CD4-positive, alpha-beta T cell treated with Interleukin-1 beta for 1 hour (primary cell): Measurements from ENCODE around the gene NMRK2.
"Not testable (repeated sequence)": the region's sequence is repeated elsewhere in the genome, so short reads cannot be mapped to it uniquely, and the experiment has no call there.

Source experiments
- DNase-seq, 2 donors: peaks; one replicate each; pipeline ENCODE4 v3.0.0-alpha.2; 2020 to 2022

The NMRK2 gene, protein sequence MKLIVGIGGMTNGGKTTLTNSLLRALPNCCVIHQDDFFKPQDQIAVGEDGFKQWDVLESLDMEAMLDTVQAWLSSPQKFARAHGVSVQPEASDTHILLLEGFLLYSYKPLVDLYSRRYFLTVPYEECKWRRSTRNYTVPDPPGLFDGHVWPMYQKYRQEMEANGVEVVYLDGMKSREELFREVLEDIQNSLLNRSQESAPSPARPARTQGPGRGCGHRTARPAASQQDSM

DNA sequence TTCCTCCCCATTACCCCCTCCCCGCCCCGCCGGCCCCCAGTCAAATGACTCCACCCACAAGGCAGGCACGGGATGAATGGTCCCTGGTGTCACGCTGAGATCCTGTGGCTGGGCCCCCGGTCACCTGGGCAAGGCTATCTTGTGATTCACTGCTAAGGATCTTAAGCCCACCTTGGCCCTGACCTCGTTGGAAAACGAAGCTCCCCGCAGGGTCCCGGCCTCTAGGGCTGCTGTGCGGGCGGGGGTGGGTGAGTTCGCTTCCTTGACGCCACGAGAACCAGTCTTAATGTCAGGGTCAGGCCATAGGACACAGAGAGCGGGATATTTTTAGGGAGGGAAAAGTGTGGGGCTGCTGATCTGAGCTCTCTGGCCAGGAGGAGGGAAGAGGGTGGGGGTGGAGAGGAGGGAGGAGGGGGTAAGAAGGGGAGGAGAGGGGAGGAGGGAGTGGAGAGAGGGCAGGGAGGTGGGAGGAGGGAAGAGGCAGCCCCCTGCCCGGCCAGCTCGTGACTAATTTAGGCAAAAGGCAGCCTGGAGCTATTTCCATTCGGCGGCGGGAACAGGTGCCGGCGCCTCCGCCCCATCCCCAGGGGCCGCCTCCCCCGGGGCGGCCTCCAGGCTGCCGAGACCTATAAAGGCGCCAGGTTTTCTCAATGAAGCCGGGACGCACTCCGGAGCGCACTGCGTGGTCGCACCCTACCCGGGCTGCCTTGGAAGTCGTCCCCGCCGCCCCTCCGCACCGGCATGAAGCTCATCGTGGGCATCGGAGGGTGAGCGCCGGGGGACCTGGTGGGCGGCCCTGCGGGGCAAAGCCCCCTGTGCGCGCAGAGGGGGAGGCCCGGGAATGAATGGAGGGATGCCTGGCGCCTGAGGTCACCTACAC, at the start of gene NMRK2:
TSS of gene NMRK2 (plus strand) at position 139 of the 880 bp plus-strand sequence. CDS start at position 742, 603 bp downstream.
- no peak for DNase-seq

DNA sequence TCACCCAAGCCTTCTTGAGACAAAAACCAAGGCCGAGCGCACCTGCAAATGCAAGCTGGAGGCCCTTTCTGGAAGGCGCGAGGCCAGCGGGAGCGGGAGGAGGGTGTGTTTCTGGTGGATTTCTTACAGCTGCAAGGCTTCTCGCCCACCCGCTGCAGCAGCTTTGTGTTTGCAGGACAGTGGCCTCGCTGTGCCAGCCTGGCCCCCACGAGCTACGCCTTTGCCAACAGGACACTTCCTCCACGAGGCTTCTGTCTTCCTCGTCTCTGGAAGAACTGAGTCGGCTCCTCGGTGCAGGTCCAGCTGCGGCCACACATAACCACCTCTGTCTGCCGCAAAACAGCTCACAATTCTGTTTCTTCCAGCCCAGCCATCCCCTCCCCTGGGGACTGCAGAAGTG, 42.3 kb upstream of the NMRK2 start:
- no peak for DNase-seq

- no peak for DNase-seq
Measured at GRCh38 chr19:3893509-3894179, 39.2 kb upstream of the NMRK2 start.

DNA sequence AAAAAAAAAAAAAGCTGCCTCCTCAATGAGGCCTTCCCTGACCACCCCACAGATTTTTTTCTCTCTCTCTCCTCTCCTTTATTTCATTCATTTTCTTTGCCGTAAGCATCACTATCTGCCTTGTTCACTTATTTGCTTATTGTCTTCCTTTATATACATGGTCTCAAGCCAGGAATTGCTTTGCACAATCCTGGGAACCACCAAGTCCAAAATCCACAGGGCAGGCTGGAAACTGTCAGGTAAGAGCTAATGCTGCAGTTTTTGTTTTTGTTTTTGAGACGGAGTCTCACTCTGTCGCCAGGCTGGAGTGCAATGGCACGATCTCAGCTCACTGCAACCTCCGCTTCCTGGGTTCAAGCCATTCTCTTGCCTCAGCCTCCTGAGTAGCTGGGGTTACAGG, 37.9 kb upstream of the NMRK2 start:
- DNase-seq = not testable (repeated sequence)

DNA sequence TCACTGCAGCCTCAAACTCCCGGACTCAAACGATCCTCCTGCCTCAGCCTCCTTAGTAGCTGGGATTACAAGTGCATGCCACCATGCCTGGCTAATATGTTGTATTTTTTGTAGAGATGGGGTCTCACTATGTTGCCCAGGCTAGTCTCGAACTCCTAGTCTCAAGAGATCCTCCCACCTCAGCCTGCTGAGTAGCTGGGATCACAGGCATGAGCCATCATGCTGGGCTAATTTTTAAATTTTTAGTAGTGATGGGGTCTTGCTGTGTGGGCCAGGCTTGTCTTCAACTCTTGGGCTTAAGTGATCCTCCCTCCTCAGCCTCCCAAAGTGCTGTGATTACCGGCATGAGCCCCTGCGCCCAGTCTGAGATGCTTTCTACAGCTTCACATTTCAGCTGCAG, 37.1 kb upstream of the NMRK2 start:
- no peak for DNase-seq

DNA sequence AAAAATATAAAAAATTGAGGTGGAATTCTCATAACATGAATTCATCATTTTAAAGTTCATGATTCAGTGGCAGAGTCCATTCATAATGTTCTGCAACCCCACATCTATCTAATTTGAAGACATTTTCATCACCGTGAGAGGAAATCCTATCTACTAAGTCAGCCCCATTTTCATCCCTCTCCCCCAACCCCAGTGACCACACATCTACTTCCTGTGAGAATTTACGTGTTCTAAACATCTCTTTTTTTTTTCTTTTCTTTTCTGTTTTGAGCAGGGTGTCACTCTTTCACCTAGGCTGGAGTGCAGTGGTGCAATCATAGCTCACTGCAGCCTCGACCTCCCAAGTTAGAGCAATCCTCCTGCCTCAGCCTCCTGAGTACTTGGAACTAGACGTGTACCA, 34.9 kb upstream of the NMRK2 start:
- DNase-seq = no peak

DNA sequence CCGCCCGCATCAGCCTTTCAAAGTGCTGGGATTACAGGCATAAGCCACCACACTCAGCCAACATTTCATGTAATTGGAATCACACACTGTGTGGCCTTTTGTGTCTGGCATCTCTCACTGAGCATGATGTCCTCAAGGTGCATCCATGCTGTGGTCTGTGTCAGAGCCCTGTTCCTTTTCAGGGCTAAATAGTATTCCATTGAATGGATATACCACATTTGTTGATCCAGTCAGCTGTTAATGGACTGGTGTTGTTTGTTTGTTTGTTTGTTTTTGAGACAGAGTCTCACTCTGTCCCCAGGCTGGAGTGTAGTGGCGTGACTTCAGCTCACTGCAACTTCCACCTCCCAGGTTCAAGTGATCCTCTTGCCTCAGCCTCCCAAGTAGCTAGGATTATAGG, 34.4 kb upstream of the NMRK2 start:
- no peak for DNase-seq

DNA sequence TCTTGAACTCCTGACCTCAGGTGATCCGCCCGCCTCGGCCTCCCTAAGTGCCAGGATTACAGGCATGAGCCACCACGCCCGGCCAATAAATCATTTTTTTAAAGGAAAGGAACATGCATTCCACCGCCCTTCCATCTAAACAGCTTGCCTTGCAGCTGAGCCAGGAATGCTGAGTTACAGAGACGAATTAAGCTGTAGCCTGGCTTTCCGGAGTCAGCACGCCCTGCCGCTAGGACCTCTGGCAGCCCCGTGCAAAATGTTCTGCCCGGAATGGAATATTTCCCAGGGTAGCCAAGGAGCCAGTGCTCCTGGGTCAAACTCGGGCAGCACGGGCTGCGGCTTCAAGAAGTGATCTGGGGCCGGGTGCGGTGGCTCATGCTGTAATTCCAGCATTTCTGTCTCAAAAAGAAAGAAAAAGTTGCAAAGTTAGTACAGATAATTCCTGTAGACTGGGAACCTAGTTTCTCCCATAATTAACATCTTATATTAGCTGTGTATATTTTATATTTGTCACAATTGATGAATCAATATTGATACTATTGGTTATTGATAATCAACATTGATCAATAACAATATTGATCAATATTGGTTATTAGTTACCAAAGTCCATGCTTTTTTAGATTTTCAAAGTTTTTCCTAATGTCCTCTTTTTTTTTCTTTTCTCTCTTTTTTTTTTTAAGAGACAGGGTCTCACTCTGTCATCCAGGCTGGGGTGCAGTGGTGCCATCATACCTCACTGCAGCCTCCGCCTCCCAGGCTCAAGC, 33.2 kb upstream of the NMRK2 start:
- no peak for DNase-seq

DNA sequence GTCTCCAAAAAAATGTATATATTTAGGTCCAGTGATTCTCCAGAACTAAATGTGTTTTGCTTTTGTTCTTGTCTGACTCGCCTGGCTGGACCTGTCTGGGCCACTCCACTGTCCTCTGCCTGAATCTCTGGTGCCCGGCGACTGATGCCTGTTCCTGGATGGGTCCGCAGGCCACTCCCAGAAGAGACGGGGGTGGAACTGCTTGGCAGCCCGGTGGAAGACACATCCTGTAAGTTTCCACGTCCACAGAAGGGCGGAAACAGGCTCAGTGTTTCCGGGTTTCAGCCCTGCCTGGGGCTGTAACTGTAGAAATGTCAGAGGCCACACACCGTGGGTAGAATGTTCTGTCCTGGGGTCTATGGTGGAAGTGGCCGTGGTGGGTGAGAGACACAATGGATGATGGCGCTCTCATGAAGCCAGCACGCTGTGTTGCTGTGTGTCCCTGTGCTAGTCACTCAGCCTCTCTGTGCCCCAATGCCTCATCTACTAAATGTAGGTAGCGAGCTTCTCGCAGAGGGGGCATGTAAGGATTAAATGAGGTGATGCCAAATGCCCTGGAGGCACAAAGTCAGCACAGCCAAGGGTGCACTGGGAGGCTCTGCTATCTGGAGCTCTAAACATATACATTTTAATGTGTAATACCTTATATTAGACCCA, 30.4 kb upstream of the NMRK2 start:
- no peak for DNase-seq

GRCh38 chr19:3904233-3904632, 28.6 kb upstream of the NMRK2 start:
- DNase-seq = no peak

GRCh38 chr19:3907626-3908265, 25.1 kb upstream of the NMRK2 start:
- DNase-seq = no peak

- no peak for DNase-seq
Measured at GRCh38 chr19:3908266-3909054, 24.4 kb upstream of the NMRK2 start.

DNA sequence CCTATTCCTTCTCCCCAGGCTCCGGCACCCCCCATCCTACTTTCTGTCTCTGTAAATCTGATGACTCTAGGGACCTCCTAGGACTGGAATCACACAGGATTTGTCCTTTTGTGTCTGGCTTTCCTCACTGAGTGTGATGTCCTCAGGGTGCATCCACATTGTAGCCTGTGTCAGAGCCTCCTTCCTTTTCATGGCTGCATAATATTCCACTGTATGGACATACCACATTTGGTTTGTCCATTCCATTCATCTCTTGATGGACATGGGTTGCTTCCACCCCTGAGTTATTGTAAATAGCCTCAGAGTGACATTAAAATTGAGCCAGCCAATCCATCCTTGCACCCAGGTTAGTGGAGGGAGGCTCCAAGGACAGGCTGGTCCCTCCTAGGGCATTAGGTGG, 22.8 kb upstream of the NMRK2 start:
- no peak for DNase-seq

GRCh38 chr19:3914199-3914598, 18.7 kb upstream of the NMRK2 start:
- DNase-seq = no peak

- DNase-seq = no peak
Measured at GRCh38 chr19:3916033-3916432, 16.8 kb upstream of the NMRK2 start.

GRCh38 chr19:3919793-3920192, 13.1 kb upstream of the NMRK2 start:
- DNase-seq = no peak

DNA sequence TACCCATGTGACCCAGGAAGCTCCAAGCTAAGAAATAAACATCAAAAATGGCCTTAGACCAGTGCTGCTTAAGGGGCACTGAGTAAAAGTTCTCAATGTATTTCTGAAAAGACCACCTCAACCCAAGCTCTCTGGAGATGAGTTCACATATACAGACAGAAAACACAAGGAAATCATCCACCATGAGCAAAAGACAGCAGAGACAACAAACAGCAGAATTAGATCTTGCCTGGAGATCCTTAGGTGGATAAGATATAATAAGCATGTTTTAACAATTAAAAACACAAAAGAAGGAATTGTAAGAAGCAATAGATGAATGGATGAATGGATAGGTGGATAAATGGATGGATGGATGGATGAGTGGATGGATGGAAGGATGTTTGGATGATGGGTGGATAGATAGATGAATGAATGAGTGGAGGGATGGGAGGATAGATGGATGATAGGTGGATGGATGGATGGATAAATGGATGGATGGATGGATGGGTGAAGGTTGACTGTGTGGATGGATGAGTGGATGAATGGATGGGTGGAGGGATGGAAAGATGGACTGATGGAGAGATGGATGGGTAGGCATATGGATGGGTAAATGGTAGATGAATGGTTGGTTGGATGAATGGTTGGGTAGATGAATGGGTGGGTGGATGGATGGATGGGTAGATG, 9.6 kb upstream of the NMRK2 start:
- DNase-seq = no peak

DNA sequence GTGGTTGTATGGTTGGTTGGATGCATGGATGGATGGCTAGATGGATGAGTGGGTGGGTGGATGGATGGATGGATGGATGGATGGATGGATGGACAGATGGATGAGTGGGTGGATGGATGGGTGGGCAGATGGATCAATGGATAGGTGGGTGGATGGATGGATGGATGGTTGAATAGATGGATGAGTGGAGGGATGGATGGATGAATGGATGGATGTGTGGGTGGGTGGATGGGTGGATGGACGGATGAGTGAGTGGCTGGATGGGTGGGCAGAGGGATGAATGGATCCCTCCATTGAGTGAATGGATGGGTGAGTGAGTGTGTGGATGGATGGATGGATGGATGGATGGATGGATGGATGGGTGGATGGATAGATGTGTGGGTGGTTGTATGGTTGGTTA, 9.0 kb upstream of the NMRK2 start:
- DNase-seq = no peak

- no peak for DNase-seq
Measured at GRCh38 chr19:3931041-3931440, 1.8 kb upstream of the NMRK2 start.
